Measurements from ENCODE around the gene GP9.

GRCh38 chr3:129107793-129108192, 47.2 kb downstream of the GP9 start:
- TF ChIP-seq SIN3A (IDR thresholded peaks at IDR 0.05; ENCODE audit: borderline replicate concordance, insufficient read depth, low read length), result no peak
- TF ChIP-seq, protein P1, sequence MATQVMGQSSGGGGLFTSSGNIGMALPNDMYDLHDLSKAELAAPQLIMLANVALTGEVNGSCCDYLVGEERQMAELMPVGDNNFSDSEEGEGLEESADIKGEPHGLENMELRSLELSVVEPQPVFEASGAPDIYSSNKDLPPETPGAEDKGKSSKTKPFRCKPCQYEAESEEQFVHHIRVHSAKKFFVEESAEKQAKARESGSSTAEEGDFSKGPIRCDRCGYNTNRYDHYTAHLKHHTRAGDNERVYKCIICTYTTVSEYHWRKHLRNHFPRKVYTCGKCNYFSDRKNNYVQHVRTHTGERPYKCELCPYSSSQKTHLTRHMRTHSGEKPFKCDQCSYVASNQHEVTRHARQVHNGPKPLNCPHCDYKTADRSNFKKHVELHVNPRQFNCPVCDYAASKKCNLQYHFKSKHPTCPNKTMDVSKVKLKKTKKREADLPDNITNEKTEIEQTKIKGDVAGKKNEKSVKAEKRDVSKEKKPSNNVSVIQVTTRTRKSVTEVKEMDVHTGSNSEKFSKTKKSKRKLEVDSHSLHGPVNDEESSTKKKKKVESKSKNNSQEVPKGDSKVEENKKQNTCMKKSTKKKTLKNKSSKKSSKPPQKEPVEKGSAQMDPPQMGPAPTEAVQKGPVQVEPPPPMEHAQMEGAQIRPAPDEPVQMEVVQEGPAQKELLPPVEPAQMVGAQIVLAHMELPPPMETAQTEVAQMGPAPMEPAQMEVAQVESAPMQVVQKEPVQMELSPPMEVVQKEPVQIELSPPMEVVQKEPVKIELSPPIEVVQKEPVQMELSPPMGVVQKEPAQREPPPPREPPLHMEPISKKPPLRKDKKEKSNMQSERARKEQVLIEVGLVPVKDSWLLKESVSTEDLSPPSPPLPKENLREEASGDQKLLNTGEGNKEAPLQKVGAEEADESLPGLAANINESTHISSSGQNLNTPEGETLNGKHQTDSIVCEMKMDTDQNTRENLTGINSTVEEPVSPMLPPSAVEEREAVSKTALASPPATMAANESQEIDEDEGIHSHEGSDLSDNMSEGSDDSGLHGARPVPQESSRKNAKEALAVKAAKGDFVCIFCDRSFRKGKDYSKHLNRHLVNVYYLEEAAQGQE (IDR thresholded peaks at IDR 0.05; ENCODE audit: insufficient read depth in 1 of 2, low read depth in 2 of 2, low read length in 2 of 2), result no peak
- no peak for TF ChIP-seq POLR2AphosphoS5 (IDR thresholded peaks at IDR 0.05; ENCODE audit: low read depth, low read length)
- TF ChIP-seq TAF1 (IDR thresholded peaks at IDR 0.05; ENCODE audit: borderline replicate concordance, insufficient read depth, low read length), result no peak

Measured in PFSK-1 (cell line).